HG02642 (cell line): ENCODE results near the gene ANKRD23.
A peak's percentile ranks its signal among the peaks of the same experiment; 100 is the strongest.
"Not testable (repeated sequence)": the region's sequence is repeated elsewhere in the genome, so short reads cannot be mapped to it uniquely, and the experiment has no call there.

Experiments used
- ATAC-seq: cut with Tn5 transposase; IDR thresholded peaks from one replicate; pipeline ENCODE4 v1.9.1; 2021; ENCODE audit warnings: mild to moderate bottlenecking; ENCODE audit not compliant: unreplicated experiment, poor library complexity

Gene ANKRD23

DNA sequence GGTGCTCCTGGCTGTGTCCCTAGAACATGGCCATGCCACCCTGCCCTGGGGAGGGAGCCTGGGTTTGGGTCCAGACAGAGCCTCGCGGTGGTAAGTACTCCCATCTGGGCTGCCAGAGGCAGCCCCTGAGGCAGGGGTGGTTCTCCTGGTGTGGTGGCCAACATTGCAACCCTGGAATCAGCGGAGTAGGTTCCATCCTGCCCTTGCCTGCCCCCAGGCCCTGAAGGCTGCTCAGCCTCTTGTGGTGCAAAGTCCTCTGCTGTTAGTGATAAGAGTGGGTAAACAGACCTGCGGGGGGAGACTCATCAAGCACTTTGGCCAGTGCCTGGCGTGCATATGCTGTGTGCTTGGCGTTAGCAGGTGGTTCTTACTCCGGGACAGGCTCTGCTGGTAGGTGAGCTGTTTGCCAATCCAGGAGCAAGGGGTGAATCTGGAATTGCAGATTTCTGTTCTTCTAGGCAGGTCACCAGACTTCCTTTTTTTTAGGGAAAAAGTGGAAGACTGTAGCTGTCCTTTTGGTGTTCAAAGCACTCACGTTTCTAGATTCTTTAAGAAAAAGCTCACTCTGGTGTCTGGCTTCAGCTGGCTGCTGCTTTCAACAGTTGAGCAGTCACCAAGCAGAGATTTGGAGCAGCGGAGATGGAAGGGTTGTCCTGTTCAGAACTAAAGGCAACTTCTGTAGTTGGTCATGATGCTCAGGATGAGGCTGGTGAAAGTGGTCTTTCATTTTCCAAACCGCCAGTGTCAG, 24.5 kb downstream of the ANKRD23 start:
- ATAC-seq: no peak

DNA sequence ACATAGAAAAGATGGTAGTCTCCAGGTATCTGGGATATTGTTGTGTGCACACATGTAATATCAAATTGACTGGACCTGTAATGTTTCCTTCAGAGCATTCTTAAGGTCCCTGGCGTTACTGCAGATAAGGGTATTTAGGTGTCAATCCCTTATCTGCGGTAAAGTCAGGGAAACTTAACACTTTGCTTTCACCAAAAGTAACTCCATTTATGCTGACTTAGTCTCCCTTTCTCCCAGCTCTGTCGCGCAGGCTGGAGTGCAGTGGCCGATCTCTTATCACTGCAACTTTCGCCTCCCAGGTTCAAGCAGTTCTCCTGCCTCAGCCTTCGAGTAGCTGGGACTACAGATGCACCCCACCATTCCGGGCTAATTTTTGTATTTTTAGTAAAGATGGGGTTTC, 25.9 kb downstream of the ANKRD23 start:
- ATAC-seq: no peak

DNA sequence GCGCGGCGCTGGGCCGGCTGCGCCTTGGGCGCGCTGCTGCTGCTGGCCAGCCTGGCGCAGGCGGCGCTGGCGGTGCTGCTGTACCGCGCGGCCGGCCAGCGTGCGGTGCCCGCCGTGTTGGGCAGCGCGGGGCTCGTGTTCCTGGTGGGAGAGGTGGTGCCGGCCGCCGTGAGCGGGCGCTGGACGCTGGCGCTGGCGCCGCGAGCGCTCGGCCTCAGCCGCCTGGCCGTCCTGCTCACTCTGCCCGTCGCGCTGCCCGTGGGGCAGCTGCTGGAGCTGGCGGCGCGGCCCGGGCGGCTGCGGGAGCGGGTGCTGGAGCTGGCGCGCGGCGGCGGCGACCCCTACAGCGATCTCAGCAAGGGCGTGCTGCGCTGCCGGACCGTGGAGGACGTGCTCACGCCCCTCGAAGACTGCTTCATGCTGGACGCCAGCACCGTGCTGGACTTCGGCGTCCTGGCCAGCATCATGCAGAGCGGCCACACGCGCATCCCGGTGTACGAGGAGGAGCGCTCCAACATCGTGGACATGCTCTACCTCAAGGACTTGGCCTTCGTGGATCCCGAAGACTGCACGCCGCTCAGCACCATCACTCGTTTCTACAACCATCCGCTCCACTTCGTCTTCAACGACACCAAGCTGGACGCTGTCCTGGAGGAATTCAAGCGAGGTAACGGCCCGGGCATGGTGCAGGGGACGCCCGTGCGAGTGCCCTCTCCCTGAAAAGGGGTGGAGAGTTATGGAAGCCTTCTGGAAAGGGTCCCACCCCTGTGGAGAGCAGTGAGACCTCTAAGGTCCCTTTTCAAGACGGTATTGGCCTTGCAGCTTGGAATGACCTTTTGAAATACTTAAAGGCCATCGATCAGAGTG, 26.8 kb downstream of the ANKRD23 start:
- ATAC-seq: peak; percentile 2

DNA sequence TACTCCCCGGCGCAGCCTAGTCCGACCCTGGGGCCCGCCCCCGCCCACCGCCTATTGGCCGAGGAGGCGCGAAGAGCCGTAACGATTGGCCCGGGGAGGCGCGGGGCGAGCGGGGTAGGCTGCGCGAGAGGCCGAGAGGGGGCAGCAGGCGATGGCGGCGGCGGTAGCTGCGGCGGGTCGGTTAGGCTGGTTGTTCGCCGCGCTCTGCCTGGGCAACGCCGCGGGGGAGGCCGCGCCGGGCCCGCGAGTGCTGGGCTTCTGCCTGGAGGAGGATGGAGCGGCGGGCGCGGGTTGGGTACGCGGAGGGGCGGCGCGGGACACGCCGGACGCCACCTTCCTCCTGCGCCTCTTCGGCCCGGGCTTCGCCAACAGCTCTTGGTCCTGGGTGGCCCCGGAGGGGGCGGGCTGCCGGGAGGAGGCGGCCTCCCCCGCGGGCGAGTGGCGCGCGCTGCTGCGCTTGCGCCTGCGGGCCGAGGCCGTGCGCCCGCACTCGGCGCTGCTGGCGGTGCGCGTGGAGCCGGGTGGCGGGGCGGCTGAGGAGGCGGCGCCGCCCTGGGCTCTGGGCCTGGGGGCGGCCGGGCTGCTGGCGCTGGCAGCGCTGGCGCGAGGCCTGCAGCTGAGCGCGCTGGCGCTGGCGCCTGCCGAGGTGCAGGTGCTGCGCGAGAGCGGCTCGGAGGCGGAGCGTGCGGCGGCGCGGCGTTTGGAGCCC, 27.5 kb downstream of the ANKRD23 start, which contains the start of gene CNNM3:
TSS of gene CNNM3 (plus strand) at position 142 of the 709 bp plus-strand sequence. CDS start at position 152, 10 bp downstream.
- ATAC-seq: peak; percentile 88

DNA sequence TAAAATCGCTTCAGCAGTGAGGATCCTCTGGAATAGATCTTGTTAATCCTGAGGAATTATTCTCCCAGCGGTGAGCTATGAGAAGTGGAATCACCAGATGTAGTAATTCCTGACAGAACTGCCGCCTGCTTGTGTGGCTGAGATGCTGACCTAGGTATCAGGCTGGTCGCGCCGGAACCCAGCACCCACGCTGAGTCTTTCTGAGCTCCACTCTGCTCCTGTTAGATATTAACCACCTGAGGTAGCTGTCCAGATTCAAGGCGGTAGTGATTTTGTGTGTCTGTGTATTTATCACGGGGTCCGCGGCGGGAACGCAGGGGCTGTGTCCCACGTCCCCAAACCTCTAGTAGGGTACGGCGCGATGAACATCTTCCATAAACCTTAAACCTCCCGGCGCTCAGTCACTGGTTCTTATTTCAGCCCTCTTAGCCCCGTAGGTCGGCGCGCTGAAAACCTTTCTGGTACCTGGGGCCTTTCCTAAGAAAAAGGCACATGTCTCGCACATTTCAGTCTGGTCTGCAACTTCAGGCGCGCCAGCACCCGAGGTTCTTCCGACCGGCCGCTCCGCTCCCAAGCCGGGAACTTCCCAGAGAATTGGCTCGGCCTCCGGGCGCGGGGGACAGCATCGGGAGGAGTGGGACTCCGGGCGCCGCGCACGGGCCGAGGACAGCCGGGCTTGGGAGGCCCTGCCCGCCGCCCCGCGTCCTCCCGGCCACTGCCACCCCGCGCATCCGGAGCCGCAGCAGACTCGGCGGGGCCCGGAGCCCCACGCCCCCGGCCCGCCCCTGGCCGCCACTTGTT, 28.3 kb downstream of the ANKRD23 start:
- ATAC-seq: peak; percentile 10

DNA sequence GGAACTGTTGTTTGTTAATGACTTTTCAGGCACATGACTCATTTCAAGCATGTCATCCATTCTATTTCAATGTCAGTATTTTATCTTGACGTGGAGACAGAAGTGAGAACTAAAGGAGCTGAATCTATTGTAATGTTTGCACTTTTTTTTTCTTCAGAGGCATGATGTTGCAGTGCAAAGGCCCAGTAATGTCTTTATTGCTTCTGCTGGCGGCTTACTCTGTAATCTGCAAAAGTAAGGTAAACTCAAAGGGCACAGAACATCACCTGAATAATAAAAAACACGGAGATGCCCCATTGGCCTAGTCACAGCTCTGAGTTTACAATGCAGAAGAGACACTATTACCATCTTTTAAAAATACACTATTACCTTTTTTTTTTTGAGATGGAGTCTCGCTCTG, 30.2 kb downstream of the ANKRD23 start:
- no peak for ATAC-seq

DNA sequence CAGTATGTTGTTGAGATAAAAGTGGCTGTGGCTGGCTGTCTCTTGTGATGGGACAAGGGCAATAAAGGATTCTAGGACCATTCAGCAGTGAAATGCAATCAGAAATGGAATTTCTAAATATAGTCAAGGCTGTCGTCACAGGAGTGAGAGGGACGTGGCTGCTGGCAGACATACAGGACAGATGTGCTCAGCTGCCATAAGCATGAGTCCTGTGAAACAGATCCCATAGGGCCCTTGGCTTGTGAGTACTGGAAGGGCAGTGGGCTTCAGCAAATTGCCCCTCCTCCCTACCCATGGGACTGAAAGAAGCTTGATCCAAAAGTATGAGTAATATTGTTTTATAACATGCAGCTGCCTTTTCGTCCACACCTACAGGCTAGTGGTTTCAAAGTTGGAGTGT, 31.9 kb downstream of the ANKRD23 start:
- no peak for ATAC-seq

DNA sequence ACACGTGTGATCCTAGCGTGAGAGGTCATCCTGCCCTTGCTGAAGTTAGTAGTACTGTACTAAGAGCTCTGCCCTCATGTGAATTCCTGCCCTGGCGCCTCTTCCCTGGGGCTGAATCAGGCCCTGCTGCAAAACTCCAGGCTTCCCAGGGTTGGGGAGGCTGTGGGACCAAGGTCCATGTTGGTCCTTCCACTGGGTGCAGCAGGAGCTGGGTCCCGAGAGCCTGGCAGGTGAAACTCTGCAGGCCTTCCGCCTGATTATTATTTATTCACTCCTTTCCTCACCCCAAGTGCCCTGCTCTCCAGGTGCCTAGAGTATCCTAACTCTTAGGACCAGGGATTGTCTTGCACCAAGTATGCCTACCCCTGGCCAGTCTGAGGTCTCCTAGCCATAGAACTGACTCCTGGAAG, 33.0 kb downstream of the ANKRD23 start:
- ATAC-seq: no peak

DNA sequence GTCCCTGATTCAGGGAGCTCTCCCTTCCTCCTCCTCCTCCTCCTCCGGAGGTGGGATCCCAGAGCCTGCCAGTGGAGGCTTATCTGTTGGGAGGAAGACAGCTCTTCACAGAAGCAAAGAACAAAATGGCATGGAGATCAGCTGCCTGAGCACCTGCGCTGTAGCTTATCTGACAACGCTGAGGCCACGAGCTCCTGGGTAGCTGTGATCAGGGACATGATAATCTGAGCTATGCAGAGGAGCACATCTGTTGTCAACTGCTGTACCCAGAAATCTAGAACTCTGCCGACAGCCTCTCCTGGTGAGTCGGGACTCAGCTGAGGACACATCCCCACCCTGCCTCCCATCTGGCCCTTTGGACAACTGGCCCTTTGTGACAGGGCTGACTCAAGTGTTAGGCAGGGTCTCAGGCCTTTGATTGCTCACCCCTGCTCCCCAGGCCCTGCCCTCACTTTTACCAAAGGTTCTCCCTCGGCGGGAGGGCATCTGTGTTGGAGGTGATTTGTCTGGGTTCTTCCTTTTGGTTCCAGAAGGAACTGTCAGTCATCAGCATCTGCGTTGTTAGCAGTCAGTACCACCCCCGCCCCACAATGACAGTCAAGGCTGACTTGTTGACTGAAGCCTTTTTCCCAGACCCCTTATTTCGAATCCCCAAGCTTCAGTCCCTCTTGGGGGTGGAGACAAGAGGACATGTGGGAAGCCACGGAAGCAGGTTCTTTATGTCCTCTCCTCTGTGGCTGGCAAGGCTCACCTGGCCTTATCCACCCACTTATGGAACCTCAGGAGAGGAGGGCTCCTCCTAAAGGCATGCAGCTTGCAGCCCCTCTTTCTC, 33.7 kb downstream of the ANKRD23 start:
- ATAC-seq: no peak

DNA sequence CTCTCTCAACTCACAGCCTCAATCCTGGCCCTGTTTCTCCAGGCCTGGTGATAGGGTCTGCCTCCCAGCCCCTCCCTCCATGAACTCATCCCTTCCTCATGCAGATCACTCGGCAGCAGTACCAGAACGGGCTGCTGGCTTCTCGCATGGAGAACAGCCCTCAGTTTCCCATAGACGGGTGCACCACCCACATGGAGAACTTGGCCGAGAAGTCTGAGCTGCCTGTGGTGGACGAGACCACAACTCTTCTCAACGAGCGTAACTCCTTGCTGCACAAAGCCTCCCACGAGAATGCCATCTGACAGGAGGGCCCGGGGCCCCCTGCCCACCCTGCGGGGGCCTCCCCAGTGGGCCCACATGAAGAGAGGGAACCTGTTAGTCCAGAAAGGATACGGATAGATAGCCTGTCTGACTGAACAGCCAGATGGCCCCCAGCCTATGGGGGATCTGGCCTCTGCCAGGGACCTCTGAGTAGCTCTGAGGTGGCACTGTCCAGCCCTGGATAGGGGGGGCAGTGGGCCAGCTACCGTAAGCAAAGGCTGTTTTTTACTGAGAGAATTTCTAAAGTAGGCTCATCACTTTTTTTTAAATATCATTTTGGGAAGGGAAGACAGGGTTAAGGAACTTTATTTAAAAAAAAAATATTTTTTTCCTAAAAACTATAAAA, 34.5 kb downstream of the ANKRD23 start:
- no peak for ATAC-seq

DNA sequence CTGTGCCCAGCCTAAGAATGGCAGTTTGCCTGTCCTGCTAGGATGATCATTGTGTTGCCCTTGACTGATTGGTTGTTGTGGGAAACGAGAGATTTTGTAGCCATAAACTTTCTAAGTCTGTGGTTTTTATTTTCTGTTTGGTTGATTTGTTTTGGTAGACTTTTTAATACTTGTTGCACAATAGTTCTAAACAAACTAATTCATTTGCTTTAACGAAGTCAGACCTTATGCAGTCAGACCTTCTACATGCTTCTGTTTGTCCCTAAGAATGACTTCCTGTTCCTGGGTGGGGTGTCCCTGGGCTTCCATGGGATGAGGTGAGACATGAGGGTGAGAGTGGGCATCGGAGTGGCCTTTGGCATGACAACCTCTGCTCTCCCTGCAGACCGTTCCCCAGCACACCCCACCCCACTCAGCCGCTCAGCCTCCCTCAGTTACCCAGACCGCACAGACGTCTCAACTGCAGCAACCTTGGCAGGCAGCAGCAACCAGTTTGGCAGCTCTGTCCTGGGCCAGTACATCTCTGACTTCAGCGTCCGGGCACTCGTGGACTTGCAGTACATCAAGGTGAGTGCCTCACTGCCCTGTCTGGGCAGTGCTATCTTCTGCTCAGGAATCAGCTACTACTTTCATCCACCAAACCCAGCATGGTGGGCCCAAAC, 35.5 kb downstream of the ANKRD23 start:
- no peak for ATAC-seq

DNA sequence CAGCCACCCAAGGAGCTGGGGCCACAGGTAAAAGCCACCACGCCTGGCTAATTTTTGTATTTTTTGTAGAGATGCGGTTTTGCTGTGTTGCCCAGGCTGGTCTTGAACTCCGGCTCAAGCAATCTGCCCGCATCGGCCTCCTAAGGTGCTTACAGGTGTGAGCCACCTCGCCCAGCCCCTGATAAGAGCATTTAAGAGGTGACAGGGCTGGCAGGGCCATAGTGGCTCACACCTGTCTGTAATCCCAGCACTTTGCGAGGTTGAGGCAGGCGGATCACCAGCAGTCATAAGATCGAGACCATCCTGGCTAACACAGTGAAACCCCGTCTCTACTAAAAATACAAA, 36.7 kb downstream of the ANKRD23 start:
- ATAC-seq: no peak

DNA sequence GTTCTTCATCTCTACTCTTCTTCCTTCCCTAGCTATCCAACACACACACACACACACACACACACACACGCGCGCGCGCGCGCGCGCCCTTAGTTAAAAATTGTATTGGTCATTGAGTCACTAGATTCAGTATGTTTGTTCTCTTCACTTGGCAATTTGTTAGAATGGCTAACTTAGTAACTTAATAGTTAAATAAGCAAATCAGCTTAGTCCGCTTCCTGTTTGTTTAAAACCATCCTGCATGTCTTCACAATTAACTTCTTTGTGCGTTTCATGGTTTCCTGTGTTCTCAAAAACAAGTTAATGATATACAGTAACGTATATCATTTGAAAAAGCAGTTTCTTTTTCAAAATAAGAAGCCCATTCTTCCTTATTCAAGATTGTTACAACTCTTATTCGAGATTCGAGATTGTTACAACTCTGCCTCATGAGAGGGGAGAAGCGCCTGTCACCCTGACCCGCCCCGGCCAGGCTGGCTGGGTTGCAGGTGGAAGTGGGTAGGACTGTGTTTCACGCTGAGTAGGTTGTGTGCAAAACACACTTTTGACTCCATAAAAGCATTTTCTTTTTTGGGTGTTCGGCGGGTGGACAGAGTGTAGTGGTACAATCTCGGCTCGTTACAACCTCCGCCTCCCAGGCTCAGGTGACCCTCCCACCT, 37.2 kb downstream of the ANKRD23 start:
- ATAC-seq: no peak

DNA sequence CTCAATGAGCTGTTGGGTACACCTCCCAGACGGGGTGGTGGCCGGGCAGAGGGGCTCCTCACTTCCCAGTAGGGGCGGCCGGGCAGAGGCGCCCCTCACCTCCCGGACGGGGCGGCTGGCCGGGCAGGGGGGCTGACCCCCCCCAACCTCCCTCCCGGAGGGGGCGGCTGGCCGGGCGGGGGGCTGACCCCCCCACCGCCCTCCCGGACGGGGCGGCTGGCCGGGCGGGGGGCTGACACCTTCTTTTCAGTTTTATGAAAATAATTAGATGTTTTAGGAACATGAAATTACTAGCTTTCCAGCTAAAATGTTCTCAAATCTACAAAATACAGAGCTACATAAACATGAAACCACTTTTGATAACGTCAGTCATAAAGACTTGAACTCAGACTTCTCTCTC, 37.9 kb downstream of the ANKRD23 start:
- not testable (repeated sequence) for ATAC-seq

DNA sequence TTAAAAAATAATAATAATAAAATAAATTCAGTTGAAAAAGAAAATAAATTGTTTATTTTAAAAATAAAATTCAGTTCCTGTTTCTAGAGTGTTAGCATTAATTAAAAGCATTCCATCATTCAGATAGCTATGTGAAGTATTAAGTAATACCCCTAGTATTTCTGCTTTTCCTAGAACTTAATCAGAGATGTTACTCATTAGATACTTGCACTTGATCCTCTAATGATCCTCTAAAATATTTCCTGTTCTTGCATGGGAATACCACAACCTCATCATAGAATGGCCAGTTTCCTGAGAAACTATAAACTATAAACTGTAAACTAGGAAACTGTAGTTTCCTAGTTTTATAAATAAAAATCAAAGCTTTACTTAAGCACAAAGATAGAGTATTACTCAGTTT, 38.8 kb downstream of the ANKRD23 start:
- no peak for ATAC-seq

DNA sequence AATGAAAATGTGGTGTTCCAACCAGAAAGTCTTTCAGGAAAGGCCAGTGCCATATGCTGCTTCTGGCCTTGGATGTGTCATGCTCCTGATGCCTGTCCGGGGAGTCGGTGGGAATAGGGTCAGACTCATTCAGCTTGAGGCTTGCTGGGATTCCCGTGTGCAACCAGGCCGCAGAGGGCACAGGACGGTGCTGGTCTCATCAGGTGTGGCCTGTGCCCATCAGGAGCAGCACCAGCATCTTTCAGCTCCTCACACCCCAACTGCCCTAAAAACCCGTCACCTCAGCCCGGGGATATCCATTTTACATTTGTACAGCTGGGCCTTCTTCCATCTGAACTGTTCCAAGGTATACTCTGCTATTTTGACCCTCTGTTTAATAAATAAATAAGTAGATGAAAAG, 41.1 kb downstream of the ANKRD23 start:
- ATAC-seq: no peak

DNA sequence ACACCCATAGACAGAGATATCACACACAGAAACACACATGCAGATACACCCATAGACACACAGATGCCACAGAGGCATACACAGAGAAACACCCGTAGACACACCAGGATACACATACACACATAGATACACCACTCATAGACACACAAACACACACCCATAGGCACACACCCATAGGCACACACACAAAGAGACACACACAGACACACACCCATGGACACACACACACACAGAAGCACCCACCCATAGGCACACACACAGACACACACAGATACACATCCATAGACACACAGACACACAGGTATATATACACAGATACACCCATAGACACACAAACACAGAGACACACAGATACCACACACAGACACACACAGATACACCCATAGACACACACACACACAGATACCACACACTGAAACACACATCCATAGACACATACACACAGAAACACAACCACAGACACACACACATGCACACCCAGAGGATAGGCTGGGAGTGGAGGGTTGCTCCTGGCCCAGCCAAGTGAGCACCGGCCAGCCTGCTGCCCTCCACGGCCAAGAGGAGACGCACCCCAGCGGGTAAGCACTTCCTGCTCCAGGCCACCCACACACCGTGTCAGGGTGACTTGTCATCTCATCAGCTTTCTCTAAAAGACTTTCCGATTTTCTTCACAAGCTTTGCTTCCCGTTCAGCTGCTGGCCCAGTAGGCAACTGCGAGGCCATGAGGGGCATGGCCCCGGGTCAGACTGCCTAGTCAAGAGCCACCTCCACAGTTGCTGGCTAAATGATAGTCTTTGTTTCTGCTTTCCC, 41.8 kb downstream of the ANKRD23 start:
- ATAC-seq: no peak
